ENCODE measurements around the gene LHPP.

- TF ChIP-seq CTCF (conservative IDR thresholded peaks at IDR 0.05) = no peak
- no peak for TF ChIP-seq ZFX (IDR thresholded peaks at IDR 0.05)
Observed at GRCh38 chr10:124639206-124639605, 177.6 kb downstream of the LHPP start.
